GM18951 (cell line): ENCODE results near the gene GABRP.
"Not testable (repeated sequence)": the region's sequence is repeated elsewhere in the genome, so short reads cannot be mapped to it uniquely, and the experiment has no call there.

Source experiments
- POLR2A ChIP-seq: IDR thresholded peaks from 4 replicates; pipeline ENCODE4 v1.6.1; 2011; ENCODE audit warnings: mild to moderate bottlenecking; ENCODE audit not compliant: insufficient read length, insufficient read depth; ENCODE audit errors: extremely low read depth
- in situ Hi-C: fragments of 300-500 bp; cut with MboI; formaldehyde crosslinking; loops from one replicate; pipeline ENCODE4 v1.12.0; 2022; ENCODE audit warnings: low sequenced_read_pairs, mixed read lengths, inconsistent platforms; ENCODE audit not compliant: unreplicated experiment

The GABRP gene

GRCh38 chr5:170761048-170761707 is 22.3 kb upstream of the GABRP start:
- in situ Hi-C loops = no loop called here

DNA sequence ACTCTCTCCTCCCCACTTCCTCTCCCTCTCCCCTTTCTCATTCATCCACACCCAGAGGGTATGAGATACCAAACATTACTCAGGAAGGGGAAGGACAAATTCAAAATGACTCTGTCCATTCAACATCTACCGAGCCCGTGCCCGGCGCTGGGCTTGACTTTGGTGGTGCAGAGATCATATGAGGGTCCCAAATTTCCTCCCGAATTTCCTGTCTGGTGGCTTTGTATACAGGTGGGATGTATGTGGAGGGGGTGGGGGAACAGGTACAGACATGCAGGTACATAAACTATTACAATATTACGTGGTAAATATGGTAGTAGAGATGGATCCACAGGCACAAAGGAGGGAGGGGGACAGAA is 21.8 kb upstream of the GABRP start:
- no peak for TF ChIP-seq POLR2A
- in situ Hi-C loops = no loop called here

More at GRCh38 chr5:170761048-170761707, 22.3 kb upstream of the GABRP start:
- TF ChIP-seq POLR2A = no peak

- in situ Hi-C loops = not testable (repeated sequence)
These were observed 21.2 kb upstream of the GABRP start for GRCh38 chr5:170762298-170762697.

DNA sequence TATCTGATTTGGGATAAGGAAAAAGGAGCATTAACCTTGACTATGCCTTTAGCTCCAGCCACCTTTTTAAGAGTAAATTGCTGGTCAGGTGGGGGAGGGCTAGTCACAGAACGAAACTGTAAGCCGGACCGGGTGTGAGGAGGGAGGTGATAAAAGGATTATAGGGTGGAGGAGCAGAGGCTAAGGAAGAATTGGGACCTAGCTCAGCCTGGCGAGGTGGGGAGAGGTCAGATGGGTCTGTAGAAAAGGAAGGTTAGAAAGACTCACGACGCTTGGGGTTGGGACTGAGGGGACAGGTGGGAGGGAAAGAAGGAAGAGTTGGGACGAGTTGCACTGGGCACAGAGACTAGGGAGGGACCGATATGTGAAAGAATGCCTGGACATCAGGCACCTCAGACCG is 17.7 kb upstream of the GABRP start:
- in situ Hi-C loops = not testable (repeated sequence)

DNA sequence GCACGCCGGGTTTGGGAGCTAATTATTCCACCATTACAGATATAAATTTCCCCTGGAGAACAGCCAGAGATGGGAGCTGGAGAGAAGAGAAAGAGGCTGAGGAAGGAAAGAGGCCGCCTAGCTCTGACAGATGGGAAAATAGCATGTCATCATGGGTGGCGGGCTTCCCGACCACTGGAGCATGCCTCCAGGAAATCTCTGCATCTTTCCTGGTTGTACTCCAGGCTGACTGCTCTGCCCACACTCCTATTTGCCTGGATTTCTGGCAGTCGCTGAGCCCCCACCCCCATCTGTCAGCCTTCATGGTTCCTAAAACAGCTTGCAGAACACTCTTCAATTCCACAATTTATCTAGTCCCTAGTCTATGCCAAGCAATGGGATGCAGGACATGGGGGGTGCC is 14.3 kb upstream of the GABRP start:
- no peak for TF ChIP-seq POLR2A
- in situ Hi-C loops = no loop called here

- no peak for TF ChIP-seq POLR2A
- in situ Hi-C loops = no loop called here
These were observed 13.6 kb upstream of the GABRP start for GRCh38 chr5:170769898-170770416.

DNA sequence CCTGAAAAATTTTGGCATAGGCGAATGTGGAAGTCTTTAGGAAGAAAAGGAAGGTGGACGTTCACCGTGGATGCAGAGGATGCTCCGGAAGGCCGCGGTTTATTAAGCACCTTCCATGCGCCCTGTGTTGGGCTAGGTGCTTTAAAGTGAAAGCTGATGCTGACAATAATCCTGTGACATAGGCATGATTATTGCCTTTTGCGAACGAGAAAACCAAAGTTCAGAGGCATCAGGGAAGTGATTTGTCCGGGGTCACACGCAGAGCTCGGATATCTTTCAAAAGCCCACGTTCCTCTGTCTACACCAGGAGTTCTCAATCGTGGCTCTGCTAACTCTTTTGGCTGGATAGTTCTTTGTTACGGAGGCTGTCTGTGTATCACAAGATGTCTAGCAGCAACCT is 12.0 kb upstream of the GABRP start:
- in situ Hi-C loops = no loop called here
- no peak for TF ChIP-seq POLR2A

DNA sequence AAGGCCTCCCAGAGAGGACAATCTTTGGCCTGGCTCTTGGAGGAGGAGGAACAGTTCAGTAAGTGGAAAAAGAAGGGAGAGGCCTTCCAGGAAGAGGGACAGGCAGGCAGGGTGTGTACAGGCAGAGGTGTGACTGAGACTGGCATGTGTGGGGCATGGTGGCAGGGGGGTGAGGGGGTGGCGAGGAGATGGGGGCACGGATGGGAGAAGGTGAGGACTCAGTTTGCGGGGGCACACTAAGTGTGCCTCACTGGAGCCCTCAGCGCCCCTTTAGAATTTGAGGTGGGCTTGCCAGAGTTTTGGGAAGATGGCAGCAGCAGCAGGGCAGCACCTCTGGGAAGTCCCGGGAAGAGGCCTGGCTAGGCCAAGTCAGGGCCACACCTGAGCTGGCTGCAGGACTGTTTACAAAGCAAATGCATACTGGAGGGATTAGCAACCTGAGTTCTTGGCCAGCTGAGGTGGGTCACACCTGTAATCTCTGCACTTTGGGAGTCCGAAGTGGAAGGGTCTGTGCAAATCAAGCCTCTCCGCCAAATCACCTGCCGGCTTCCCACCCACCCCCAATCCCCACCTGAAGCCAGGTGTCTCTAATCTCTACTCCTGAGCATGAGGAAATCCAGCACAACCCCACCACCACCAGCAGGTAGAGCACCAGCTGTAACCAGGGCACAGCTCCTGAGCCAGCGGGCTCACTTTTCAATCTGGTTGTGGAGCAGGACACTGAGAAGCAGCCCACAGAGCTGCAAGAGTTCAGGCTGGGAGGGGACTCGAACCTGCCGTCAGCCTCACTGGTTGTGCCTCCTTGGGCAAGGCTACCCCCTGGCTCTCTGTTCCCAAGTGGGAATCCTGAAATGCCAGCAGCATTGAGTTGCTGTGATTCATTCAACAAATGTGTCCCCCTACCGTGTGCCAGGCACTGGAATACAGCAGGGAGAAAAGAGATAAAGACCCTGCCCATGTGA is 10.2 kb upstream of the GABRP start:
- in situ Hi-C loops = no loop called here
- TF ChIP-seq POLR2A = no peak

DNA sequence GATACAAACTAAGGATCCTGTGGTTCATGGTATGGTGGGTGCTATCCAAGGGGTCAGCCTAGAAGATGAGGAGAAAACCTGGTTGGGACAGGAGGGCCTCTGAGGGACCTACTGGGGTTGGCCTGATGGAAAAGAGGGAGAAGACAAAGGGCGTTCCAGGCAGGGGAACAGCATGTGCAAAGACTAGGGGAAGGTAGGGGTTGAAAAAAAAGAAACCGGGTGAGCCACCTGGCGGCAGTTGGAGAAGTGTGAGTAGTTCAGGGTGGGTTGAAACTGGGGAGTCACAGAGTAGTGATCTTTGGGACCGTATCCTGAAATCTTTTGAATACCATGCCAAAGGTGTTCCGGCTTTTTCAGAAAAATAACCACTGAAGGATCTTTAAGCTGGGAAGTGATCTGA is 8.7 kb upstream of the GABRP start:
- TF ChIP-seq POLR2A = no peak
- in situ Hi-C loops = loop anchor here (5.0 kb wide), 1 partner anchor 33 kb away; no protein-coding TSS in a partner anchor

DNA sequence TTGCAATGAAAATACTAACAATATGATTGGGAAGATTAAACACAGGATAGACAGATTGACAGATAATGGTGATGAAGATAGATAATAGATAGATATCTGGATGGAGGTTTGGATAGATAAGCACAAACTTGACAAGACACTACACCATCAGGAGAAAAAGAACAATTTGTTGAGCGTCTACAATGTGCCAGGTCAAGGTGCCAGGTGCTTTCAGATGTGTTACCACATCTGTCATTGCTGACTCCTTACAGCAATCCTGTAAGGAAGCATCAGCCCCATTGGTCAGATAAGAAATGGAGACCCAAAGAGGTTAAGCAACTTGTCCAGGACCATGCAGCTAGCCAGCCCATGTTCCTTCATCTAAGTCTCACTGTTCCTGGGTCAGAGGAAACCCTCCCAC is 1.6 kb upstream of the GABRP start:
- no peak for TF ChIP-seq POLR2A
- in situ Hi-C loops = no loop called here

DNA sequence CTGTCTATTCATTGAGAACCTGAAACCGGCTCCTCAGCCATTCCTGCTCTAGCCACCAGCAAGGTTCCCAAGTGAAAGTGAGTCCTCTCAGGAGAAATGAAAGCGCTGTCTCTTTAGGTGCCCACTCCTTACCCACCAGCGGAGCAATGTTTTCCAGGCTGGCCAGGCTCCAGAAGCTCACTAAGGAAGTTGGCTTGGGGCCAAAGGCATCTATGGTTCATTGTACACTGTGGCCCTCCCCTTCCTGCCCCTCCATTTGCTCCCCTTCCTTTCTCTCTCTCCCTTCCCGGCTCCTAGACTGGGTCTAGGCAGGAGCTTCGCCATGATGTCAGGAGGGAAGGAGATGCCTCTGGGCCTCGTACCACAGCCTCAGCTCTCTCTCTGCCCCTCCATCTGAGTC is 1.1 kb upstream of the GABRP start:
- TF ChIP-seq POLR2A = no peak
- in situ Hi-C loops = no loop called here

- in situ Hi-C loops = no loop called here
- TF ChIP-seq POLR2A = no peak
These were observed 1.9 kb downstream of the GABRP start for GRCh38 chr5:170785416-170785815.

DNA sequence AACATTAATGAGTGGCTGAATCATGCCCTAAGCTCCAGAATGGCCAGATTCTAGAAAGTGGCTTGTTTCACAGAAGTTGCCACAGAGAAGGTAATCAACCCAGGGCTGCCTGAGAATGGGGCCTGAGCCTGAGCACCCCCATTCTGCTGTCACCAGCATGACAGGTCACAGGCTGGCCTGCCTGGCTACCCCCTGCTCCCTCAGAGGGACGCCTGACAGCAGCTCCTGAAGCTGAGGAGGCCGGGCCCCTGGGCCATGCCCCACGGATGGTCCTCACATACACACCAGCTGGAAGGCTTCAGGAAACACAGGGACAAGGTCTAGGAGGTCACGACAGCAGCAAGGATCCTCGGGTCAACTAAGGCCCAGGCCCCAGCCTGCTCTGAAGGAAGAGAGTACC is 3.7 kb downstream of the GABRP start:
- in situ Hi-C loops = no loop called here
- TF ChIP-seq POLR2A = no peak
